ENCODE measurements around the gene ENOX1.

Gene ENOX1

GRCh38 chr13:43301346-43301969 is 485.3 kb downstream of the ENOX1 start:
- TF ChIP-seq SIN3A (IDR thresholded peaks at IDR 0.05; ENCODE audit: borderline replicate concordance, insufficient read depth, low read length), result no peak

GRCh38 chr13:43300865-43301264 is 485.9 kb downstream of the ENOX1 start:
- TF ChIP-seq FOXP2 (optimal IDR thresholded peaks at IDR 0.05; ENCODE audit: borderline replicate concordance, extremely low read depth, extremely low read length, insufficient read depth), result no peak
- TF ChIP-seq POLR2AphosphoS5 (IDR thresholded peaks at IDR 0.05; ENCODE audit: low read depth, low read length), result no peak
- no peak for TF ChIP-seq REST (IDR thresholded peaks at IDR 0.05; ENCODE audit: insufficient read depth in 1 of 2, low read depth in 2 of 2, low read length in 2 of 2)
- TF ChIP-seq TAF1 (IDR thresholded peaks at IDR 0.05; ENCODE audit: borderline replicate concordance, insufficient read depth, low read length), result no peak
- TF ChIP-seq SIN3A (IDR thresholded peaks at IDR 0.05; ENCODE audit: borderline replicate concordance, insufficient read depth, low read length), result no peak

- no peak for TF ChIP-seq REST (IDR thresholded peaks at IDR 0.05; ENCODE audit: insufficient read depth in 1 of 2, low read depth in 2 of 2, low read length in 2 of 2)
- TF ChIP-seq SIN3A (IDR thresholded peaks at IDR 0.05; ENCODE audit: borderline replicate concordance, insufficient read depth, low read length), result no peak
- no peak for TF ChIP-seq FOXP2 (optimal IDR thresholded peaks at IDR 0.05; ENCODE audit: borderline replicate concordance, extremely low read depth, extremely low read length, insufficient read depth)
- no peak for TF ChIP-seq TAF1 (IDR thresholded peaks at IDR 0.05; ENCODE audit: borderline replicate concordance, insufficient read depth, low read length)
- no peak for TF ChIP-seq POLR2AphosphoS5 (IDR thresholded peaks at IDR 0.05; ENCODE audit: low read depth, low read length)
Observed at GRCh38 chr13:43299374-43299773, 487.4 kb downstream of the ENOX1 start.

- no peak for TF ChIP-seq FOXP2 (optimal IDR thresholded peaks at IDR 0.05; ENCODE audit: borderline replicate concordance, extremely low read depth, extremely low read length, insufficient read depth)
- TF ChIP-seq REST (IDR thresholded peaks at IDR 0.05; ENCODE audit: insufficient read depth in 1 of 2, low read depth in 2 of 2, low read length in 2 of 2), result no peak
- no peak for TF ChIP-seq TAF1 (IDR thresholded peaks at IDR 0.05; ENCODE audit: borderline replicate concordance, insufficient read depth, low read length)
- TF ChIP-seq SIN3A (IDR thresholded peaks at IDR 0.05; ENCODE audit: borderline replicate concordance, insufficient read depth, low read length), result no peak
- TF ChIP-seq POLR2AphosphoS5 (IDR thresholded peaks at IDR 0.05; ENCODE audit: low read depth, low read length), result no peak
Observed at GRCh38 chr13:43298816-43299215, 488.0 kb downstream of the ENOX1 start.

GRCh38 chr13:43297967-43298678 is 488.6 kb downstream of the ENOX1 start:
- TF ChIP-seq POLR2AphosphoS5 (IDR thresholded peaks at IDR 0.05; ENCODE audit: low read depth, low read length) (no peak), SIN3A (IDR thresholded peaks at IDR 0.05; ENCODE audit: borderline replicate concordance, insufficient read depth, low read length) (no peak), REST (IDR thresholded peaks at IDR 0.05; ENCODE audit: insufficient read depth in 1 of 2, low read depth in 2 of 2, low read length in 2 of 2) (no peak), FOXP2 (optimal IDR thresholded peaks at IDR 0.05; ENCODE audit: borderline replicate concordance, extremely low read depth, extremely low read length, insufficient read depth) (no peak), TAF1 (IDR thresholded peaks at IDR 0.05; ENCODE audit: borderline replicate concordance, insufficient read depth, low read length) (no peak)

All from PFSK-1 (cell line).